Mesendoderm (in vitro differentiated cells): ENCODE results near the gene SPEF1.

Experiments
- DNase-seq: peaks from one replicate; pipeline ENCODE4 v3.0.0; 2013
- H2AK5ac ChIP-seq: 2 replicates; pipeline ENCODE4 v1.6.1; 2013; ENCODE audit warnings: low read length, inconsistent platforms
- H2BK120ac ChIP-seq: 2 replicates; pipeline ENCODE4 v1.6.1; 2013; ENCODE audit warnings: low read depth, mild to moderate bottlenecking, low read length, moderate library complexity, mixed read lengths
- H2BK15ac ChIP-seq: replicated peaks from 2 replicates; pipeline ENCODE4 v1.6.1; 2013; ENCODE audit warnings: low read depth, mild to moderate bottlenecking, moderate library complexity
- H2BK5ac ChIP-seq: 2 replicates; pipeline ENCODE4 v1.6.1; 2013; ENCODE audit warnings: low read length, inconsistent platforms
- H3K18ac ChIP-seq: 2 replicates; pipeline ENCODE4 v1.6.1; 2013; ENCODE audit warnings: mild to moderate bottlenecking, low read length, mixed read lengths
- H3K23ac ChIP-seq: one replicate; pipeline ENCODE4 v1.6.1; 2013; ENCODE audit warnings: low read length
- H3K27ac ChIP-seq: 2 replicates; pipeline ENCODE4 v1.5.1; 2013; ENCODE audit warnings: low read depth, mild to moderate bottlenecking, inconsistent platforms, low read length, moderate library complexity
- H3K27me3 ChIP-seq: 2 replicates; pipeline ENCODE4 v1.6.1; 2013; ENCODE audit warnings: low read length, control low read depth, mild to moderate bottlenecking, inconsistent platforms; ENCODE audit not compliant: insufficient read depth, poor library complexity
- H3K36me3 ChIP-seq: 2 replicates; pipeline ENCODE4 v1.6.1; 2013; ENCODE audit warnings: low read length, inconsistent platforms; ENCODE audit not compliant: control insufficient read depth, insufficient read depth
- H3K4ac ChIP-seq: one replicate; pipeline ENCODE4 v1.6.1; 2013; ENCODE audit warnings: low read depth, mild to moderate bottlenecking, low read length, moderate library complexity
- H3K4me1 ChIP-seq: 2 replicates; pipeline ENCODE4 v1.6.1; 2013; ENCODE audit warnings: low read depth, low read length, inconsistent platforms; ENCODE audit not compliant: control insufficient read depth
- H3K4me2 ChIP-seq: 2 replicates; pipeline ENCODE4 v1.6.1; 2013; ENCODE audit warnings: low read length
- H3K4me3 ChIP-seq: 2 replicates; pipeline ENCODE4 v1.5.1; 2013; ENCODE audit warnings: mild to moderate bottlenecking, low read length
- H3K56ac ChIP-seq: one replicate; pipeline ENCODE4 v1.6.1; 2013; ENCODE audit warnings: low read length
- H3K79me1 ChIP-seq: 2 replicates; pipeline ENCODE4 v1.6.1; 2013; ENCODE audit warnings: low read length, inconsistent platforms
- H3K79me2 ChIP-seq: 2 replicates; pipeline ENCODE4 v1.6.1; 2013; ENCODE audit warnings: mild to moderate bottlenecking, low read length; ENCODE audit not compliant: control insufficient read depth, insufficient read depth
- H3K9ac ChIP-seq: 2 replicates; pipeline ENCODE4 v1.6.1; 2013; ENCODE audit warnings: low read length, inconsistent platforms
- H4K5ac ChIP-seq: one replicate; pipeline ENCODE4 v1.6.1; 2013; ENCODE audit warnings: low read length
- H4K8ac ChIP-seq: one replicate; pipeline ENCODE4 v1.6.1; 2013; ENCODE audit warnings: low read depth, mild to moderate bottlenecking, control low read depth, low read length, moderate library complexity
- WGBS: extraction: QIAGEN DNeasy Blood & Tissue Kit; methylation state at CpG from one replicate; pipeline ENCODE4 v1.1.7; 2013; ENCODE audit warnings: low lambda C conversion rate, missing lambda C conversion rate; ENCODE audit not compliant: insufficient coverage; ENCODE audit errors: extremely low coverage; 5-methylcytosine and 5-hydroxymethylcytosine counted together

Gene SPEF1

GRCh38 chr20:3729378-3729777, 51.9 kb downstream of the SPEF1 start:
- Histone ChIP-seq H2BK15ac (no peak overlapping the region), H3K4me3 (no peak overlapping the region), H3K23ac (no peak overlapping the region), H3K56ac (no peak overlapping the region), H3K27ac (no peak overlapping the region), H2BK120ac (no peak overlapping the region), H3K4me2 (no peak overlapping the region), H3K4me1 (peaks cover 2% of the 10 kb centered on the region), H3K36me3 (no peaks in the 10 kb centered on the region), H3K18ac (no peak overlapping the region), H4K8ac (no peak overlapping the region), H3K79me2 (no peaks in the 10 kb centered on the region), H2AK5ac (no peak overlapping the region), H2BK5ac (no peak overlapping the region), H4K5ac (no peak overlapping the region), H3K4ac (no peak overlapping the region), H3K9ac (no peak overlapping the region), H3K27me3 (no peaks in the 10 kb centered on the region), H3K79me1 (no peaks in the 10 kb centered on the region)
- WGBS, result no CpG with 5 or more reads among the region's 6 CpGs
- no peak for DNase-seq

GRCh38 chr20:3728876-3729275, 52.4 kb downstream of the SPEF1 start:
- Histone ChIP-seq H3K4ac (no peak overlapping the region), H2BK15ac (no peak overlapping the region), H3K4me1 (peaks cover 2% of the 10 kb centered on the region), H3K4me2 (no peak overlapping the region), H3K79me2 (no peaks in the 10 kb centered on the region), H3K4me3 (no peak overlapping the region), H4K8ac (no peak overlapping the region), H3K18ac (no peak overlapping the region), H4K5ac (no peak overlapping the region), H2BK120ac (no peak overlapping the region), H3K9ac (no peak overlapping the region), H3K56ac (no peak overlapping the region), H3K23ac (no peak overlapping the region), H2AK5ac (no peak overlapping the region), H3K27ac (no peak overlapping the region), H3K79me1 (no peaks in the 10 kb centered on the region), H2BK5ac (no peak overlapping the region), H3K27me3 (no peaks in the 10 kb centered on the region), H3K36me3 (no peaks in the 10 kb centered on the region)
- no peak for DNase-seq
- WGBS, result no CpG with 5 or more reads among the region's 3 CpGs

GRCh38 chr20:3728354-3728753, 52.9 kb downstream of the SPEF1 start:
- no peak for DNase-seq
- no peak overlapping the region for H3K23ac ChIP-seq
- no peak overlapping the region for H3K4ac ChIP-seq
- H4K5ac ChIP-seq, result no peak overlapping the region
- no peak overlapping the region for H2BK5ac ChIP-seq
- no peak overlapping the region for H3K27ac ChIP-seq
- no CpG with 5 or more reads among the region's 5 CpGs for WGBS
- H3K9ac ChIP-seq, result no peak overlapping the region
- H3K79me1 ChIP-seq, result no peaks in the 10 kb centered on the region
- no peak overlapping the region for H4K8ac ChIP-seq
- no peaks in the 10 kb centered on the region for H3K79me2 ChIP-seq
- no peak overlapping the region for H3K4me2 ChIP-seq
- H3K18ac ChIP-seq, result no peak overlapping the region
- no peaks in the 10 kb centered on the region for H3K36me3 ChIP-seq
- no peak overlapping the region for H2BK120ac ChIP-seq
- no peak overlapping the region for H2BK15ac ChIP-seq
- no peak overlapping the region for H3K4me3 ChIP-seq
- peaks cover 2% of the 10 kb centered on the region for H3K4me1 ChIP-seq
- H3K56ac ChIP-seq, result no peak overlapping the region
- H2AK5ac ChIP-seq, result no peak overlapping the region
- no peaks in the 10 kb centered on the region for H3K27me3 ChIP-seq
